Gastrocnemius medialis (tissue), 4 donors: ENCODE measurements around the gene TAS1R2. TPM values are rescaled to one million over a fixed set of nuclear protein-coding genes. Genes with fewer than 3 reads are reported as not detected.

ENCODE experiments used
- ATAC-seq, 2 donors: fragments of 150-250 bp; one replicate each; pipeline ENCODE4 v1.9.1; 2016
- DNase-seq, 2 donors: peaks; one replicate each; pipeline ENCODE4 v3.0.0-alpha.2; 2019
- H3K27ac ChIP-seq, 4 donors: fragments of 200-600 bp; sonication (generic); 1 replicate in 1 of 4; 2 replicates in 3 of 4; pipeline ENCODE4 v1.5.1; 2016 to 2018; ENCODE audit warnings: mild to moderate bottlenecking in 2 of 4, moderate library complexity in 1 of 4
- H3K27me3 ChIP-seq, 3 donors: fragments of 200-600 bp; sonication (generic) in 2 of 3; 1 replicate in 1 of 3; 2 replicates in 2 of 3; pipeline versions ENCODE4 v1.5.1 to v1.6.0; 2016 to 2019; ENCODE audit warnings: mild to moderate bottlenecking in 1 of 3, moderate library complexity in 1 of 3
- H3K36me3 ChIP-seq, 2 donors: fragments of 200-600 bp; sonication (generic) in 1 of 2; one replicate each; pipeline ENCODE4 v1.5.1; 2017 to 2018
- H3K4me1 ChIP-seq, 2 donors: fragments of 200-600 bp; sonication (generic) in 1 of 2; one replicate each; pipeline ENCODE4 v1.5.1; 2016 to 2017; ENCODE audit warnings: mild to moderate bottlenecking in 2 of 2
- H3K4me3 ChIP-seq, 4 donors: fragments of 200-600 bp; sonication (generic) in 3 of 4; 1 replicate in 1 of 4; 2 replicates in 3 of 4; pipeline ENCODE4 v1.5.1; 2016 to 2019; ENCODE audit warnings: mild to moderate bottlenecking in 2 of 4
- H3K9me3 ChIP-seq, 3 donors: fragments of 200-600 bp; sonication (generic) in 2 of 3; 1 replicate in 1 of 3; 2 replicates in 2 of 3; pipeline ENCODE4 v1.5.1; 2016 to 2019
- CTCF ChIP-seq, 5 experiments: fragments of 450-650 bp in 3 of 5; fragments of 200-600 bp in 2 of 5; sonication (generic) in 2 of 5; IDR thresholded peaks in 4 of 5; conservative IDR thresholded peaks in 1 of 5; 1 replicate in 4 of 5; 2 replicates in 1 of 5; pipeline ENCODE4 v1.5.1; 2016 to 2019; ENCODE audit warnings: antibody characterized with exemption in 5 of 5, mild to moderate bottlenecking in 3 of 5, moderate library complexity in 3 of 5
- POLR2A ChIP-seq, 2 donors: fragments of 450-650 bp; IDR thresholded peaks; one replicate each; pipeline ENCODE4 v1.6.1; 2017; ENCODE audit warnings: antibody characterized with exemption in 2 of 2, mild to moderate bottlenecking in 2 of 2, moderate library complexity in 2 of 2
- in situ Hi-C, 4 donors: fragments of 200-750 bp; cut with MboI; loops; one replicate each; pipeline versions ENCODE4 v1.15.0 to v1.8.0; 2017; ENCODE audit warnings: low sequenced_read_pairs in 4 of 4
- intact Hi-C: fragments of 100-400 bp; cut with DNase I; formaldehyde crosslinking; loops from one replicate; pipeline ENCODE4 v1.15.1; 2023; ENCODE audit warnings: low total_unique reads
- total RNA-seq, 4 donors: library from RNA; depleted of rRNA; stranded (reverse); fragments of >200 nt; gene quantifications; one replicate each; pipeline versions ENCODE4 v1.1.0 to v1.2.3, GENCODE V29; 2016

Gene TAS1R2
- total RNA-seq, 4 donors from 2014 or later, result not detected

DNA sequence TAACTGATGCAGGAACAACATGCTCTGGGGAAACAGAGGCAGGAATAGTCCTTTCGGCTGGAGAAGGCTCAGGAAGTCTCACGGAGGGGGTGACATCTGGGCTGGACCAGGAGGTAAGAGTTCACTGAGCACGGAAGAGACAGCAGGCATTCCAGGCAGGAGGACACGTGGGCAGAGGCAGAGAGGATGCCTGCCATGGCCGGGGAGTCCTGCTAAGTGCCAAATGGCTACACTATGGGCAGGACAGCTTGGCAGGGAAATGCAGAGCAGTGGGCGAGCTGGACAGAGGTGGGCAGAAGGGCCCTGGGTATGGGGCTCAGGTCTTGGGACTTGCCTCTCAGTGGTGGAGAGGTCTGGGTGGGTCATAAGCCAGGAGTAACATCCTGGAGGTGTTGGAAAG lies 25.3 kb upstream of the TAS1R2 start:
- Histone ChIP-seq H3K4me1 (peaks cover 21 to 31% of the 10 kb centered on the region in 2 donors), H3K4me3 (no peak overlapping the region), H3K36me3 (peaks cover 0 to 9% of the 10 kb centered on the region in 2 donors), H3K9me3 (no peaks in the 10 kb centered on the region), H3K27ac (no peak overlapping the region), H3K27me3 (no peaks in the 10 kb centered on the region)
- TF ChIP-seq CTCF (IDR thresholded peaks at IDR 0.05 in 4 of 5, conservative IDR thresholded peaks at IDR 0.05 in 1 of 5) (no peak), POLR2A (IDR thresholded peaks at IDR 0.05) (no peak)
- ATAC-seq (no peak), DNase-seq (no peak)
- in situ Hi-C loops (no loop called here), intact Hi-C loops (loop anchor here (1.0 to 5.0 kb wide), 3 partner anchors 28 to 1792 kb away; no protein-coding TSS in a partner anchor)

DNA sequence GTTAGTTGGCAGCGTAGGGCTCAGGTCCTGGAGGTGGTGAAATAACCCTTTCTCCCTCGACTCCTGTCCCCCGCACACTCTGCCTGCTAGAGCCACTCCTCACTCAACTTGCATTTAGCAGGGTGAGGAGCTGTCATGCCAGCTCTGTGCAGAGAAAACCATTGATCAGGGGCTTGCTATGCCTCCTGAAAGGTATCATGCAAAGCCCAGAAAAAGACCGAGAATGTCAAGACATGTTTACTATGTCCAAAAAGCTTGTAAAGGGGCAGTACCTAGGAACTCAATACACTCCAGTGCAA lies 24.9 kb upstream of the TAS1R2 start:
- intact Hi-C loops, result loop anchor here (1.0 to 5.0 kb wide), 3 partner anchors 28 to 1792 kb away; no protein-coding TSS in a partner anchor

DNA sequence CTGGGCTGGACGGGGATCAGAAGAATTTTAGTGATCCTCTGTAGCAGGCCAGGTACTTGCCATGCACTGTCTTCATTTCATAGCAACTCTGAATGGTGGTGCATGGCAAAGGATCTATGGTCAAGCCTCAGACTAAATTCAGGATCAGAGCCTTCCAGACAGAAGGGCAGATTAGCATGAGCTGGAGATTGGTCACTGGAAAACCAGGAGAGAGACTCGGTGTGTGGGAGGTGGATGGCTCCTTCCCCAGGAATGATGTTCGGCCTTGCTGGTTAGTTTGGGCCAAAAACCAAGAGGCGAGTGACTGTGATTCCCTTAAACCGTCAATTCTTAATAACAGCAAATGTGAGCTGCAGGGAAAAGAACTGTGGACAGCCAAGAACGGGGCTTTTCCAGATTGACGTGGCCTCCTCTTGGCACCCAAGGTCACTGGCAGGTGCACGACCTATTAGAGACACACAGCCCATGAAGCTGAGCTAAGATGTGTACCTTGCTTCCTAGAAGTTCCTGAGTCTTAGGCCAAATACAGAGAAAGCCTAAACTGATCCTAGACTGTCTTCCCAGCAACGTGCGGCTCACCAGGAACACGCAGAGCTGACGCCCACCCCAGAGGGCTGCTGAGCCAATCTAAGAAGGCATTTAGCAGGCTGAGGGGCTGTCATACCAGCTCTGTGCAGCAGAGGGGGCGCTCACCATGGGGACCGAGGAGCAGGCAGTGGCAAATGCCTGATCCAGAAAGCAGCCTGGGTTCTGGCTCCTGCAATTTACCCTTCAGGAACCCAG lies 24.4 kb upstream of the TAS1R2 start:
- ATAC-seq, result peak; percentile 24 to 78
- peak overlapping the region in 1 of 4 donors; percentile 81 for H3K27ac ChIP-seq
- H3K36me3 ChIP-seq, result peaks cover 0 to under 1% of the 10 kb centered on the region in 2 donors
- no peak for TF ChIP-seq POLR2A (IDR thresholded peaks at IDR 0.05)
- TF ChIP-seq CTCF (IDR thresholded peaks at IDR 0.05 in 4 of 5, conservative IDR thresholded peaks at IDR 0.05 in 1 of 5), result peak; percentile 87 to 92 (median 90)
- peak; percentile 60 to 70 for DNase-seq
- peaks cover 21 to 31% of the 10 kb centered on the region in 2 donors for H3K4me1 ChIP-seq
- no peaks in the 10 kb centered on the region for H3K9me3 ChIP-seq
- H3K4me3 ChIP-seq, result no peak overlapping the region
- in situ Hi-C loops, result no loop called here
- H3K27me3 ChIP-seq, result no peaks in the 10 kb centered on the region
- intact Hi-C loops, result loop anchor here (1.0 to 5.0 kb wide), 3 partner anchors 28 to 1792 kb away; no protein-coding TSS in a partner anchor

More for the DNA sequence above, 24.9 kb upstream of the TAS1R2 start:
- no peak overlapping the region for H3K4me3 ChIP-seq
- in situ Hi-C loops, result no loop called here
- H3K9me3 ChIP-seq, result no peaks in the 10 kb centered on the region
- peaks cover 21 to 31% of the 10 kb centered on the region in 2 donors for H3K4me1 ChIP-seq
- no peak for TF ChIP-seq POLR2A (IDR thresholded peaks at IDR 0.05)
- TF ChIP-seq CTCF (IDR thresholded peaks at IDR 0.05 in 4 of 5, conservative IDR thresholded peaks at IDR 0.05 in 1 of 5), result peak in 2 of 5 experiments; percentile 0 to 5
- H3K36me3 ChIP-seq, result peaks cover 0 to 6% of the 10 kb centered on the region in 2 donors
- H3K27me3 ChIP-seq, result no peaks in the 10 kb centered on the region
- ATAC-seq (no peak), DNase-seq (no peak)
- no peak overlapping the region for H3K27ac ChIP-seq

DNA sequence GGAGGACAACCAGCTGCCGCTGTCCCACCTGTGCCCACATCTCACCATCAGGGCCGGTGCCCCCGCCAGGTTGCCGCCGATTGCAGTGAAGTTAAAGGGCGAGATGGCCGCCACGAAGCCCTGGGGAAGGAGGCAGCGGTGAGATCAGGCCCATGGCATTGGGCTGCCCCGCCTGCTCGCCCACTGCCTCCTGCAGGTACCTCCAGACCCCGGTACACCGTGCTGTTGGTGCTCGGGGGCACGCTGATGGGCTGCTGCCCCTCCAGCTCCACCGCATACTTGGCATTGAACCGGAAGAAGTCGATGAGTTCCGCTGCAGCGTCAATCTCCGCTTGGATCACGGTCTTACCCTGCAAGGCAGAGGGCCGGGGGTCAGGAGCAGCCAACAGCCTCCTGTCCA lies 23.6 kb upstream of the TAS1R2 start:
- TF ChIP-seq POLR2A (IDR thresholded peaks at IDR 0.05) (no peak), CTCF (IDR thresholded peaks at IDR 0.05 in 4 of 5, conservative IDR thresholded peaks at IDR 0.05 in 1 of 5) (no peak)
- ATAC-seq (no peak), DNase-seq (no peak)
- in situ Hi-C loops, result no loop called here
- H3K4me3 ChIP-seq, result no peak overlapping the region
- peak overlapping the region; percentile 51 to 81 (median 58) for H3K27ac ChIP-seq
- no peaks in the 10 kb centered on the region for H3K9me3 ChIP-seq
- H3K27me3 ChIP-seq, result no peaks in the 10 kb centered on the region
- intact Hi-C loops, result loop anchor here (5.0 kb wide), 1 partner anchor 1791 kb away; no protein-coding TSS in a partner anchor
- H3K4me1 ChIP-seq, result peaks cover 21 to 31% of the 10 kb centered on the region in 2 donors
- no peaks in the 10 kb centered on the region for H3K36me3 ChIP-seq
